MM.1S (cell line): ENCODE results near the gene HOOK2.

Source experiments
- DNase-seq: peaks from one replicate; pipeline ENCODE4 v3.0.0-alpha.2; 2015
- H2AFZ ChIP-seq: fragments of 300-600 bp; sonication (generic); 2 replicates; pipeline ENCODE4 v1.6.0; 2016; ENCODE audit warnings: antibody characterized with exemption, low read length
- H3F3A ChIP-seq: fragments of 300-600 bp; sonication (generic); 2 replicates; pipeline ENCODE4 v1.6.1; 2016; ENCODE audit warnings: mild to moderate bottlenecking, antibody characterized with exemption, low read length, moderate library complexity, mixed read lengths; ENCODE audit not compliant: insufficient read depth
- H3K27ac ChIP-seq: fragments of 300-600 bp; sonication (generic); 2 replicates; pipeline ENCODE4 v1.5.1; 2016; ENCODE audit warnings: mild to moderate bottlenecking, low read length
- H3K27me3 ChIP-seq: fragments of 300-600 bp; sonication (generic); replicated peaks from 2 replicates; pipeline ENCODE4 v1.6.0; 2016; ENCODE audit warnings: low read length; ENCODE audit not compliant: insufficient read depth
- H3K36me3 ChIP-seq: fragments of 300-600 bp; sonication (generic); replicated peaks from 2 replicates; pipeline ENCODE4 v1.6.1; 2016; ENCODE audit warnings: mild to moderate bottlenecking, low read length, mixed read lengths; ENCODE audit not compliant: insufficient read depth
- H3K4me1 ChIP-seq: fragments of 300-600 bp; sonication (generic); 2 replicates; pipeline ENCODE4 v1.6.1; 2016; ENCODE audit warnings: low read length, mixed read lengths
- H3K4me2 ChIP-seq: fragments of 300-600 bp; sonication (generic); 2 replicates; pipeline ENCODE4 v1.6.0; 2016; ENCODE audit warnings: low read depth, low read length
- H3K4me3 ChIP-seq: fragments of 300-600 bp; sonication (generic); 2 replicates; pipeline ENCODE4 v1.5.1; 2016; ENCODE audit warnings: low read length, mixed read lengths
- H3K79me2 ChIP-seq: fragments of 300-600 bp; sonication (generic); 2 replicates; pipeline ENCODE4 v1.6.1; 2016; ENCODE audit warnings: mixed run types, low read length, mixed read lengths
- H3K9ac ChIP-seq: fragments of 300-600 bp; sonication (generic); 2 replicates; pipeline ENCODE4 v1.6.1; 2016; ENCODE audit warnings: low read length, mixed read lengths
- H3K9me2 ChIP-seq: fragments of 300-600 bp; sonication (generic); replicated peaks from 2 replicates; pipeline ENCODE4 v1.6.1; 2016; ENCODE audit warnings: mild to moderate bottlenecking, low read length, mixed read lengths; ENCODE audit not compliant: insufficient read depth
- H3K9me3 ChIP-seq: fragments of 300-600 bp; sonication (generic); replicated peaks from 2 replicates; pipeline ENCODE4 v1.6.1; 2016; ENCODE audit warnings: mild to moderate bottlenecking, low read length, mixed read lengths; ENCODE audit not compliant: insufficient read depth
- H4K20me1 ChIP-seq: fragments of 300-600 bp; sonication (generic); 2 replicates; pipeline ENCODE4 v1.6.1; 2016; ENCODE audit warnings: mild to moderate bottlenecking, low read length, moderate library complexity, mixed read lengths; ENCODE audit not compliant: insufficient read depth
- CTCF ChIP-seq: fragments of 300-600 bp; sonication (generic); IDR thresholded peaks from 2 replicates; pipeline ENCODE4 v1.5.1; 2016; ENCODE audit warnings: antibody characterized with exemption, low read length, mixed read lengths
- EZH2 ChIP-seq: fragments of 300-600 bp; sonication (generic); optimal IDR thresholded peaks from 2 replicates; pipeline ENCODE3; 2017; ENCODE audit warnings: low read depth, mild to moderate bottlenecking, antibody characterized with exemption, low read length, mixed read lengths
- EZH2phosphoT487 ChIP-seq: fragments of 300-600 bp; sonication (generic); IDR thresholded peaks from 2 replicates; pipeline ENCODE4 v1.6.1; 2018; ENCODE audit warnings: antibody characterized with exemption, low read length

HOOK2 gene

GRCh38 chr19:12772323-12772722, 3.0 kb downstream of the HOOK2 start:
- DNase-seq = no peak
- Histone ChIP-seq H3K79me2 (no peaks in the 10 kb centered on the region), H3K4me1 (peaks cover 19% of the 10 kb centered on the region), H4K20me1 (no peaks in the 10 kb centered on the region), H2AFZ (no peak overlapping the region), H3K9me2 (no peaks in the 10 kb centered on the region), H3K9ac (no peak overlapping the region), H3K9me3 (no peaks in the 10 kb centered on the region), H3K27ac (no peak overlapping the region), H3F3A (peaks cover 6% of the 10 kb centered on the region; the same call in 1 of the 2 replicates), H3K36me3 (no peaks in the 10 kb centered on the region), H3K4me2 (no peak overlapping the region), H3K4me3 (no peak overlapping the region), H3K27me3 (no peaks in the 10 kb centered on the region)
- TF ChIP-seq EZH2phosphoT487 = no peak

- H3K27ac ChIP-seq = no peak overlapping the region
- H3K36me3 ChIP-seq = no peaks in the 10 kb centered on the region
- TF ChIP-seq CTCF = no peak
- TF ChIP-seq EZH2phosphoT487 = no peak
- no peak for TF ChIP-seq EZH2
- no peaks in the 10 kb centered on the region for H3K79me2 ChIP-seq
- no peaks in the 10 kb centered on the region for H4K20me1 ChIP-seq
- H3K4me3 ChIP-seq = no peak overlapping the region
- no peaks in the 10 kb centered on the region for H3K9me3 ChIP-seq
- DNase-seq = no peak
- H3K4me1 ChIP-seq = peaks cover 22% of the 10 kb centered on the region
- H3K4me2 ChIP-seq = no peak overlapping the region
- H3F3A ChIP-seq = peaks cover 6% of the 10 kb centered on the region; the same call in 1 of the 2 replicates
- H2AFZ ChIP-seq = no peak overlapping the region
- no peaks in the 10 kb centered on the region for H3K9me2 ChIP-seq
- no peaks in the 10 kb centered on the region for H3K27me3 ChIP-seq
- H3K9ac ChIP-seq = no peak overlapping the region
These were observed 4.4 kb downstream of the HOOK2 start for GRCh38 chr19:12770922-12771321.

- peak overlapping the region; percentile 56 for H2AFZ ChIP-seq
- TF ChIP-seq EZH2phosphoT487 (no peak), CTCF (peak; percentile 17; the same call in 1 of the 2 replicates), EZH2 (no peak)
- H3K4me3 ChIP-seq = peak overlapping the region; percentile 27; the same call in 1 of the 2 replicates
- peak; percentile 78 for DNase-seq
- no peaks in the 10 kb centered on the region for H3K79me2 ChIP-seq
- no peak overlapping the region for H3K27ac ChIP-seq
- H3K9me2 ChIP-seq = no peaks in the 10 kb centered on the region
- peak overlapping the region; percentile 78 for H3K4me2 ChIP-seq
- no peaks in the 10 kb centered on the region for H4K20me1 ChIP-seq
- peaks cover 5% of the 10 kb centered on the region; the same call in 1 of the 2 replicates for H3F3A ChIP-seq
- H3K36me3 ChIP-seq = no peaks in the 10 kb centered on the region
- peaks cover 18% of the 10 kb centered on the region for H3K4me1 ChIP-seq
- H3K27me3 ChIP-seq = no peaks in the 10 kb centered on the region
- peak overlapping the region; percentile 12; the same call in 1 of the 2 replicates for H3K9ac ChIP-seq
- H3K9me3 ChIP-seq = no peaks in the 10 kb centered on the region
These were observed 5.7 kb downstream of the HOOK2 start for GRCh38 chr19:12769689-12770088.

GRCh38 chr19:12767666-12768065, 7.7 kb downstream of the HOOK2 start:
- Histone ChIP-seq H3K36me3 (no peaks in the 10 kb centered on the region), H3K4me1 (peaks cover 10% of the 10 kb centered on the region), H3K4me3 (no peak overlapping the region), H2AFZ (no peak overlapping the region), H3F3A (no peaks in the 10 kb centered on the region), H3K9me2 (no peaks in the 10 kb centered on the region), H3K27ac (no peak overlapping the region), H3K79me2 (no peaks in the 10 kb centered on the region), H3K4me2 (no peak overlapping the region), H4K20me1 (no peaks in the 10 kb centered on the region), H3K27me3 (no peaks in the 10 kb centered on the region), H3K9me3 (no peaks in the 10 kb centered on the region), H3K9ac (no peak overlapping the region)
- TF ChIP-seq EZH2phosphoT487 = no peak
- no peak for TF ChIP-seq EZH2
- TF ChIP-seq CTCF = no peak
- no peak for DNase-seq
